ENCODE results near the gene FFAR2. TPM values are rescaled to one million over a fixed set of nuclear protein-coding genes. Genes with fewer than 3 reads are reported as not detected.
A peak's percentile ranks its signal among the peaks of the same experiment; 100 is the strongest.

The FFAR2 gene
- total and polyA plus RNA-seq, 8 donors = 0.35 to 1.4 (median 0.54) TPM; not detected in 4

DNA sequence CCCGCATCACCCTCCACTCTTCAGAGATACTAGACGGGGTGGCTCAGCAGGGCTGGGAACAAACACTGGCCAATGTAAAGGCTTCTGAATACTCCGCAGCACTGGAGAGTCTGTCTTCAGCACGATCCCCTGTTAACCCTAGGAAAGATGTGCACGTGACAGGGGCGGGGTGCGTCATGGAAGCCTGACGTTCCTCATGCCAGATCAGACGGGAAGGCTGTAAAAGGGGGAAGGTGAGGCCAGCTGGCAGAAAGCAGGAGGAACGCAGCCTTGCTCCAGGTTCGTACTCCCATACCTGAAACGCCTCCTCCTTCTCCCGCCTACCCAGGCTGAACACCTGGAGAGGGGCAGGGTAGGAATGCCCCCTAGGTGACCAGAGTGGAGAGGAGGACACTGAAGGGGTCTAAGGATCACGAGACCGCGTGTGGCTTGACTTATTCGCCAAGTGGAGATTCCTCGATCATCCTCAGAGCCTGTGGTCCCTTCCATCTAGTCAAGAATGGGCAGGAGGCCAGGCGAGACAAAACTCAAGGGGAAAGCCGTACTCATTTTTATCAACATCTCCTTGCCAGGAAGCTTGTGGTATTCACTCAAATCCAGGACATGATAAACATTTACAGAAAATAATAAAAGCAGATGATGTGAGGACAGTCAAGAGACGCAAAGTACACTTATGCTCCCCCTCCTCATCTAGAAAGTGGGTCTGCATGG lies 18.2 kb upstream of the FFAR2 start:
- Histone ChIP-seq H3K4me1 (peaks cover 12 to 31% (median 21%) of the 10 kb centered on the region in 4 donors), H3K27me3 (peaks cover 0 to 3% (median 0%) of the 10 kb centered on the region in 3 donors), H3K27ac (peak overlapping the region in 4 of 5 donors; percentile 0 to 90 (median 40)), H3K36me3 (no peaks in the 10 kb centered on the region), H3K9me3 (peaks cover 0 to 6% (median 0%) of the 10 kb centered on the region in 4 donors), H3K4me3 (peak overlapping the region in 1 of 4 donors; percentile 29)
- intact Hi-C loops (cut with DNase I; ENCODE audit: low total_unique reads) = no loop called here
- no peak for TF ChIP-seq POLR2A (IDR thresholded peaks at IDR 0.05)
- DNase-seq = peak in 1 of 2 donors; percentile 49
- 72 to 80% (median 79%) methylated on average over 20 to 21 of the region's 21 CpGs for WGBS, 5 donors

- peaks cover 15 to 38% (median 28%) of the 10 kb centered on the region in 4 donors for H3K4me1 ChIP-seq
- H3K27me3 ChIP-seq = peaks cover 0 to 3% (median 0%) of the 10 kb centered on the region in 3 donors
- TF ChIP-seq EP300 (IDR thresholded peaks at IDR 0.05) (no peak), POLR2AphosphoS5 (IDR thresholded peaks at IDR 0.05) (no peak), POLR2A (IDR thresholded peaks at IDR 0.05) (no peak)
- TF ChIP-seq, protein P1, sequence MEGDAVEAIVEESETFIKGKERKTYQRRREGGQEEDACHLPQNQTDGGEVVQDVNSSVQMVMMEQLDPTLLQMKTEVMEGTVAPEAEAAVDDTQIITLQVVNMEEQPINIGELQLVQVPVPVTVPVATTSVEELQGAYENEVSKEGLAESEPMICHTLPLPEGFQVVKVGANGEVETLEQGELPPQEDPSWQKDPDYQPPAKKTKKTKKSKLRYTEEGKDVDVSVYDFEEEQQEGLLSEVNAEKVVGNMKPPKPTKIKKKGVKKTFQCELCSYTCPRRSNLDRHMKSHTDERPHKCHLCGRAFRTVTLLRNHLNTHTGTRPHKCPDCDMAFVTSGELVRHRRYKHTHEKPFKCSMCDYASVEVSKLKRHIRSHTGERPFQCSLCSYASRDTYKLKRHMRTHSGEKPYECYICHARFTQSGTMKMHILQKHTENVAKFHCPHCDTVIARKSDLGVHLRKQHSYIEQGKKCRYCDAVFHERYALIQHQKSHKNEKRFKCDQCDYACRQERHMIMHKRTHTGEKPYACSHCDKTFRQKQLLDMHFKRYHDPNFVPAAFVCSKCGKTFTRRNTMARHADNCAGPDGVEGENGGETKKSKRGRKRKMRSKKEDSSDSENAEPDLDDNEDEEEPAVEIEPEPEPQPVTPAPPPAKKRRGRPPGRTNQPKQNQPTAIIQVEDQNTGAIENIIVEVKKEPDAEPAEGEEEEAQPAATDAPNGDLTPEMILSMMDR (IDR thresholded peaks at IDR 0.05) = no peak
- intact Hi-C loops (cut with DNase I; ENCODE audit: low total_unique reads) = no loop called here
- peaks cover 0 to 6% (median 0%) of the 10 kb centered on the region in 4 donors for H3K9me3 ChIP-seq
- WGBS, 5 donors = 57 to 74% (median 63%) methylated on average over 5 of the region's 5 CpGs
- peak overlapping the region in 1 of 4 donors; percentile 29 for H3K4me3 ChIP-seq
- no peaks in the 10 kb centered on the region for H3K36me3 ChIP-seq
- no peak for DNase-seq
- peak overlapping the region in 3 of 5 donors; percentile 0 to 90 (median 71) for H3K27ac ChIP-seq
Measured at GRCh38 chr19:35430409-35431144, 17.5 kb upstream of the FFAR2 start.

DNA sequence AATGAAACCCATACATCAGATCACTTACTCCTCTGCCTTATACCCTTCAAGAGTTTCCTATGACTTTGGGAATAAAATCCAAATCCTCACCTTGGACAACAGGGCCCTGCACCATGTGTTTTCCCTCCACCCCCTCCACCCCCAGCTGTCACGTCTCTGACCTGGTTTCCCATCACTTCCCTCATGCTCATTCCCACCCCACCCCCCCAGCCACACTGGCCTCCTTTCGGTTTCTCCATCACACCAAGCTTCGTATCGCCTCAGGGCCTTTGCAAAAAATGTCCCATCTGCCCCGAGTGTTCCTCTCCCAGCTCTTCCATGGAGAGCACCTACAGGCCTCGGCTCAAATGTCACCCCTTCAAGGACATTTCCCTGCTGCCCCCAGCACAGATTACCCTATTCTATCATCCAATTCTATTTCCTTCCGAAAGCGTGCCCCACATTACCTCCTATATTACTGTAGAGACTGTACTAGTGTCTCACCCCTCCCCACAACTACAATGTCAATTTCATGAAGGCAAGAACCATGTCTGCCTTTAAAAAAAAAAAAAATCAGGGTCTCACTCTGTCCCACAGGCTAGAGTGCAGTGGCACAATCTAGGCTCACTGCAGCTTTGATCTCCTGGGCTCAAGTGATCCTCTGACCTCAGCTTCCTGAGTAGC lies 16.8 kb upstream of the FFAR2 start:
- no peaks in the 10 kb centered on the region for H3K36me3 ChIP-seq
- peaks cover 0 to 6% (median 0%) of the 10 kb centered on the region in 4 donors for H3K9me3 ChIP-seq
- H3K4me1 ChIP-seq = peaks cover 22 to 44% (median 35%) of the 10 kb centered on the region in 4 donors
- 80 to 89% (median 86%) methylated on average over 8 of the region's 8 CpGs for WGBS, 5 donors
- no peak overlapping the region for H3K4me3 ChIP-seq
- H3K27me3 ChIP-seq = peaks cover 0 to 3% (median 0%) of the 10 kb centered on the region in 3 donors
- DNase-seq = no peak
- peak overlapping the region in 2 of 5 donors; percentile 71 to 90 for H3K27ac ChIP-seq
- TF ChIP-seq, protein P1 (IDR thresholded peaks at IDR 0.05) = no peak
- TF ChIP-seq EP300 (IDR thresholded peaks at IDR 0.05) (no peak), POLR2A (IDR thresholded peaks at IDR 0.05) (no peak), POLR2AphosphoS5 (IDR thresholded peaks at IDR 0.05) (no peak)
- intact Hi-C loops (cut with DNase I; ENCODE audit: low total_unique reads) = no loop called here

- peak overlapping the region in 3 of 5 donors; percentile 60 to 90 (median 71) for H3K27ac ChIP-seq
- H3K27me3 ChIP-seq = peaks cover 0 to 3% (median 0%) of the 10 kb centered on the region in 3 donors
- TF ChIP-seq POLR2AphosphoS5 (IDR thresholded peaks at IDR 0.05) = no peak
- no peak for DNase-seq
- no peaks in the 10 kb centered on the region for H3K36me3 ChIP-seq
- peak overlapping the region in 2 of 4 donors; percentile 5 to 14 for H3K4me3 ChIP-seq
- WGBS, 5 donors = 77 to 93% (median 83%) methylated on average over 9 of the region's 9 CpGs
- H3K9me3 ChIP-seq = peaks cover 0 to 6% (median 0%) of the 10 kb centered on the region in 4 donors
- H3K4me1 ChIP-seq = peaks cover 28 to 49% (median 43%) of the 10 kb centered on the region in 4 donors
- intact Hi-C loops (cut with DNase I; ENCODE audit: low total_unique reads) = no loop called here
Measured at GRCh38 chr19:35432911-35433310, 15.1 kb upstream of the FFAR2 start.

GRCh38 chr19:35433448-35433847 lies 14.6 kb upstream of the FFAR2 start:
- whole genome bisulfite sequencing, 5 donors = 85 to 88% (median 86%) methylated on average over 5 to 7 of the region's 7 CpGs
- H3K27me3 ChIP-seq = peaks cover 0 to 3% (median 0%) of the 10 kb centered on the region in 3 donors
- H3K9me3 ChIP-seq = peaks cover 0 to 6% (median 0%) of the 10 kb centered on the region in 4 donors
- H3K4me1 ChIP-seq = peaks cover 34 to 54% (median 47%) of the 10 kb centered on the region in 4 donors
- H3K36me3 ChIP-seq = no peaks in the 10 kb centered on the region
- peak overlapping the region in 1 of 4 donors; percentile 14 for H3K4me3 ChIP-seq
- intact Hi-C loops (cut with DNase I; ENCODE audit: low total_unique reads) = no loop called here
- H3K27ac ChIP-seq = peak overlapping the region; percentile 25 to 90 (median 68)
- TF ChIP-seq POLR2AphosphoS5 (IDR thresholded peaks at IDR 0.05) (no peak), EP300 (IDR thresholded peaks at IDR 0.05) (no peak), POLR2A (IDR thresholded peaks at IDR 0.05) (no peak)
- TF ChIP-seq, protein P1 (IDR thresholded peaks at IDR 0.05) = no peak
- no peak for DNase-seq
